Spleen (tissue), 7 donors: ENCODE measurements around the gene SMYD2.

Experiments
- CTCF ChIP-seq, 11 experiments: fragments of 200-600 bp in 7 of 11; fragments of 450-650 bp in 4 of 11; sonication (generic) in 4 of 11; IDR thresholded peaks in 8 of 11; conservative IDR thresholded peaks in 3 of 11; 1 replicate in 7 of 11; 2 replicates in 4 of 11; pipeline versions ENCODE4 v1.4.0 to v1.8.0; 2016 to 2021; ENCODE audit warnings: antibody characterized with exemption in 11 of 11, inconsistent platforms in 4 of 11, mild to moderate bottlenecking in 1 of 11
- POLR2A ChIP-seq, 3 donors: fragments of 450-650 bp; IDR thresholded peaks; one replicate each; pipeline ENCODE4 v1.5.1; 2017; ENCODE audit warnings: antibody characterized with exemption in 3 of 3, mild to moderate bottlenecking in 1 of 3
- POLR2AphosphoS5 ChIP-seq, 3 donors: sonication (generic); formaldehyde crosslinking; IDR thresholded peaks; one replicate each; pipeline ENCODE4 v1.5.1; 2017; ENCODE audit warnings: antibody characterized with exemption in 3 of 3
- donor health status: DM: no; HTN: no; CAD: no; lungs with moderate emphysema.
- donor health status: DM: no; HTN: no; CAD: no.
- donor health status: DM: no; HTN: no; CAD: no.

- TF ChIP-seq POLR2A (IDR thresholded peaks at IDR 0.05) (no peak), POLR2AphosphoS5 (IDR thresholded peaks at IDR 0.05) (no peak), CTCF (IDR thresholded peaks at IDR 0.05 in 8 of 11, conservative IDR thresholded peaks at IDR 0.05 in 3 of 11) (no peak)
These were observed 105.4 kb downstream of the SMYD2 start for GRCh38 chr1:214386333-214386732.
